ENCODE data around the gene KCNJ5. TPM values are rescaled to one million over a fixed set of nuclear protein-coding genes. Genes with fewer than 3 reads are reported as not detected.

Gene KCNJ5
- total and polyA plus RNA-seq, 5 experiments from 2014 or later: not detected

GRCh38 chr11:128963744-128964325 is 72.7 kb downstream of the KCNJ5 start:
- H3K27ac Mint-ChIP-seq: no peak overlapping the region
- POLR2A ChIA-PET: no interaction called here

GRCh38 chr11:128964463-128964930 is 73.3 kb downstream of the KCNJ5 start:
- Mint-ChIP-seq H3K4me1 (peaks cover 0 to 15% (median 2%) of the 10 kb centered on the region in 4 donors), H3K9me3 (no peaks in the 10 kb centered on the region), H3K27ac (no peak overlapping the region), H3K4me3 (no peak overlapping the region), H3K27me3 (no peaks in the 10 kb centered on the region), H3K36me3 (peaks cover 0 to 4% (median 0%) of the 10 kb centered on the region in 3 donors)
- no peak for DNase-seq
- POLR2A ChIA-PET: no interaction called here
- no peak for ATAC-seq

More at GRCh38 chr11:128963744-128964325, 72.7 kb downstream of the KCNJ5 start:
- DNase-seq: no peak
- no peak for ATAC-seq
- Mint-ChIP-seq H3K4me3 (no peak overlapping the region), H3K9me3 (no peaks in the 10 kb centered on the region), H3K36me3 (peaks cover 0 to 4% (median 0%) of the 10 kb centered on the region in 3 donors), H3K27me3 (no peaks in the 10 kb centered on the region), H3K4me1 (peaks cover 0 to 15% (median 2%) of the 10 kb centered on the region in 4 donors)

GRCh38 chr11:128965485-128965884 is 74.3 kb downstream of the KCNJ5 start:
- DNase-seq (no peak), ATAC-seq (no peak)
- POLR2A ChIA-PET: no interaction called here
- peaks cover 2 to 16% (median 3%) of the 10 kb centered on the region in 4 donors for H3K4me1 Mint-ChIP-seq
- H3K27ac Mint-ChIP-seq: no peak overlapping the region
- H3K27me3 Mint-ChIP-seq: no peaks in the 10 kb centered on the region
- H3K36me3 Mint-ChIP-seq: peaks cover 8 to 14% (median 10%) of the 10 kb centered on the region in 3 donors
- H3K9me3 Mint-ChIP-seq: no peaks in the 10 kb centered on the region
- H3K4me3 Mint-ChIP-seq: no peak overlapping the region

- no peak for ATAC-seq
- H3K4me3 Mint-ChIP-seq: no peak overlapping the region
- POLR2A ChIA-PET: no interaction called here
- DNase-seq: no peak
- no peaks in the 10 kb centered on the region for H3K9me3 Mint-ChIP-seq
- H3K36me3 Mint-ChIP-seq: peaks cover 10 to 23% (median 14%) of the 10 kb centered on the region in 3 donors
- H3K27me3 Mint-ChIP-seq: no peaks in the 10 kb centered on the region
- H3K4me1 Mint-ChIP-seq: peaks cover 3 to 18% (median 6%) of the 10 kb centered on the region in 4 donors
- no peak overlapping the region for H3K27ac Mint-ChIP-seq
Measured at GRCh38 chr11:128967578-128967977, 76.4 kb downstream of the KCNJ5 start.

GRCh38 chr11:128968916-128969315 is 77.8 kb downstream of the KCNJ5 start:
- Mint-ChIP-seq H3K27me3 (no peaks in the 10 kb centered on the region), H3K9me3 (no peaks in the 10 kb centered on the region), H3K4me1 (peaks cover 2 to 15% (median 6%) of the 10 kb centered on the region in 4 donors), H3K36me3 (peaks cover 10 to 33% (median 17%) of the 10 kb centered on the region in 3 donors), H3K4me3 (no peak overlapping the region), H3K27ac (no peak overlapping the region)
- DNase-seq (no peak), ATAC-seq (no peak)
- POLR2A ChIA-PET: no interaction called here

Other genes starting within 250 kb of the KCNJ5 start
- gene FLI1, start 197.3 kb upstream of the KCNJ5 start, total RNA-seq: 10 to 100 TPM; 87.7 to 87.9 TPM
- gene FLI1, start 197.3 kb upstream of the KCNJ5 start, polyA plus RNA-seq: 10 to 100 TPM; 54.9 to 64.5 (median 58.7) TPM
- not detected for gene KCNJ1, start 24.1 kb upstream of the KCNJ5 start, total RNA-seq
- not detected for gene KCNJ1, start 24.1 kb upstream of the KCNJ5 start, polyA plus RNA-seq
- gene TP53AIP1, start 51.5 kb downstream of the KCNJ5 start, total RNA-seq: not detected
- not detected for gene TP53AIP1, start 51.5 kb downstream of the KCNJ5 start, polyA plus RNA-seq

Measured in naive thymus-derived CD8-positive, alpha-beta T cell (primary cell).